Measurements from ENCODE around the gene DCC.

DNA sequence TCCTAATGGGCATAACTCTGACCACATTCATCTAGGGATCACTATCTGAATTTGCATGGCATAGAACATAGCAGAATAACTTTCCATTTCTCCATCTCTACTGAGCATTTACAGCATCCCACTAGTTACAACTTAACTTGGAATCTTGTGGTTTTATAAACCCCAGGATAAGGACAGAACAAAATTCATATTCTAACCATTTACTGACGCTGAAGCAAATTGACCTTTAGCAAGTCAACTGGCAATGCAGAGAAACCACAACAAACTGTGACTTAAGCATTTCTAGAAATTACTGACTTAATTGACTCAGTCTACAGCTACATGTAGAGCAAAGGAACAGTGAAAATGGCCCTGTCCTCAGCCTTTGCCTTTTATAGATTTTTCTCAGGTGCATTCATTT is 61.2 kb downstream of the DCC start:
- TF ChIP-seq, protein P1, sequence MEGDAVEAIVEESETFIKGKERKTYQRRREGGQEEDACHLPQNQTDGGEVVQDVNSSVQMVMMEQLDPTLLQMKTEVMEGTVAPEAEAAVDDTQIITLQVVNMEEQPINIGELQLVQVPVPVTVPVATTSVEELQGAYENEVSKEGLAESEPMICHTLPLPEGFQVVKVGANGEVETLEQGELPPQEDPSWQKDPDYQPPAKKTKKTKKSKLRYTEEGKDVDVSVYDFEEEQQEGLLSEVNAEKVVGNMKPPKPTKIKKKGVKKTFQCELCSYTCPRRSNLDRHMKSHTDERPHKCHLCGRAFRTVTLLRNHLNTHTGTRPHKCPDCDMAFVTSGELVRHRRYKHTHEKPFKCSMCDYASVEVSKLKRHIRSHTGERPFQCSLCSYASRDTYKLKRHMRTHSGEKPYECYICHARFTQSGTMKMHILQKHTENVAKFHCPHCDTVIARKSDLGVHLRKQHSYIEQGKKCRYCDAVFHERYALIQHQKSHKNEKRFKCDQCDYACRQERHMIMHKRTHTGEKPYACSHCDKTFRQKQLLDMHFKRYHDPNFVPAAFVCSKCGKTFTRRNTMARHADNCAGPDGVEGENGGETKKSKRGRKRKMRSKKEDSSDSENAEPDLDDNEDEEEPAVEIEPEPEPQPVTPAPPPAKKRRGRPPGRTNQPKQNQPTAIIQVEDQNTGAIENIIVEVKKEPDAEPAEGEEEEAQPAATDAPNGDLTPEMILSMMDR (IDR thresholded peaks at IDR 0.05), result no peak
- TF ChIP-seq POLR2A (IDR thresholded peaks at IDR 0.05), result no peak
